Epidermal melanocyte (primary cell): ENCODE data around the gene MRPL52.
"Not testable (repeated sequence)": the region's sequence is repeated elsewhere in the genome, so short reads cannot be mapped to it uniquely, and the experiment has no call there.

ENCODE experiments used
- DNase-seq: peaks from one replicate; pipeline ENCODE4 v3.0.0; 2011; ENCODE audit warnings: low spot score; ENCODE audit not compliant: insufficient read length

The MRPL52 gene

GRCh38 chr14:22852940-22853767 is 23.5 kb downstream of the MRPL52 start:
- peak; percentile 60 for DNase-seq

- DNase-seq: not testable (repeated sequence)
Measured at GRCh38 chr14:22854296-22854695, 24.6 kb downstream of the MRPL52 start.

- no peak for DNase-seq
Measured at GRCh38 chr14:22854963-22855724, 25.5 kb downstream of the MRPL52 start.

GRCh38 chr14:22856428-22856827 is 26.7 kb downstream of the MRPL52 start:
- no peak for DNase-seq

GRCh38 chr14:22860377-22860776 is 30.7 kb downstream of the MRPL52 start:
- not testable (repeated sequence) for DNase-seq

- no peak for DNase-seq
Measured at GRCh38 chr14:22861651-22862050, 32.0 kb downstream of the MRPL52 start.

- no peak for DNase-seq
Measured at GRCh38 chr14:22864979-22865378, 35.3 kb downstream of the MRPL52 start.

- DNase-seq: no peak
Measured at GRCh38 chr14:22865424-22866405, 36.0 kb downstream of the MRPL52 start.

- no peak for DNase-seq
Measured at GRCh38 chr14:22866874-22867273, 37.2 kb downstream of the MRPL52 start.

- no peak for DNase-seq
Measured at GRCh38 chr14:22870811-22871223, 41.1 kb downstream of the MRPL52 start.

- peak; percentile 77 for DNase-seq
Measured at GRCh38 chr14:22871224-22872032, 41.7 kb downstream of the MRPL52 start, which contains the start of gene LRP10. LRP10 (plus strand) TSS chr14:22871740; CDS start chr14:22872304, 564 bp downstream.

GRCh38 chr14:22872033-22872832 is 42.5 kb downstream of the MRPL52 start:
- peak; percentile 92 for DNase-seq

GRCh38 chr14:22872833-22873520 is 43.3 kb downstream of the MRPL52 start:
- no peak for DNase-seq

- DNase-seq: no peak
Measured at GRCh38 chr14:22875003-22875747, 45.5 kb downstream of the MRPL52 start.

- no peak for DNase-seq
Measured at GRCh38 chr14:22875748-22876319, 46.1 kb downstream of the MRPL52 start.

GRCh38 chr14:22877000-22877501 is 47.4 kb downstream of the MRPL52 start:
- DNase-seq: no peak
